Fibroblast of mammary gland (primary cell): ENCODE measurements around the gene TIMP2.
"Not testable (repeated sequence)": the region's sequence is repeated elsewhere in the genome, so short reads cannot be mapped to it uniquely, and the experiment has no call there.

Experiments
- DNase-seq: peaks from one replicate; pipeline ENCODE4 v3.0.0-alpha.2; 2010; ENCODE audit warnings: low read depth
- H3K4me3 ChIP-seq: 2 replicates; pipeline ENCODE4 v1.5.1; 2011; ENCODE audit warnings: low read depth, mild to moderate bottlenecking, low read length, moderate library complexity; ENCODE audit not compliant: control insufficient read depth
- TF ChIP-seq, protein P1 (sequence below): conservative IDR thresholded peaks from 2 replicates; pipeline ENCODE4 v1.5.1; 2011; ENCODE audit warnings: low read depth, low read length, inconsistent platforms; ENCODE audit not compliant: control insufficient read depth, insufficient read depth

The TIMP2 gene

GRCh38 chr17:78950870-78951269 lies 25.7 kb upstream of the TIMP2 start:
- DNase-seq, result no peak
- no peak overlapping the region for H3K4me3 ChIP-seq
- TF ChIP-seq, protein P1, sequence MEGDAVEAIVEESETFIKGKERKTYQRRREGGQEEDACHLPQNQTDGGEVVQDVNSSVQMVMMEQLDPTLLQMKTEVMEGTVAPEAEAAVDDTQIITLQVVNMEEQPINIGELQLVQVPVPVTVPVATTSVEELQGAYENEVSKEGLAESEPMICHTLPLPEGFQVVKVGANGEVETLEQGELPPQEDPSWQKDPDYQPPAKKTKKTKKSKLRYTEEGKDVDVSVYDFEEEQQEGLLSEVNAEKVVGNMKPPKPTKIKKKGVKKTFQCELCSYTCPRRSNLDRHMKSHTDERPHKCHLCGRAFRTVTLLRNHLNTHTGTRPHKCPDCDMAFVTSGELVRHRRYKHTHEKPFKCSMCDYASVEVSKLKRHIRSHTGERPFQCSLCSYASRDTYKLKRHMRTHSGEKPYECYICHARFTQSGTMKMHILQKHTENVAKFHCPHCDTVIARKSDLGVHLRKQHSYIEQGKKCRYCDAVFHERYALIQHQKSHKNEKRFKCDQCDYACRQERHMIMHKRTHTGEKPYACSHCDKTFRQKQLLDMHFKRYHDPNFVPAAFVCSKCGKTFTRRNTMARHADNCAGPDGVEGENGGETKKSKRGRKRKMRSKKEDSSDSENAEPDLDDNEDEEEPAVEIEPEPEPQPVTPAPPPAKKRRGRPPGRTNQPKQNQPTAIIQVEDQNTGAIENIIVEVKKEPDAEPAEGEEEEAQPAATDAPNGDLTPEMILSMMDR, result no peak

- no peak overlapping the region for H3K4me3 ChIP-seq
- DNase-seq, result no peak
- TF ChIP-seq, protein P1, result no peak
These were observed 22.3 kb upstream of the TIMP2 start for GRCh38 chr17:78947235-78948149.

DNA sequence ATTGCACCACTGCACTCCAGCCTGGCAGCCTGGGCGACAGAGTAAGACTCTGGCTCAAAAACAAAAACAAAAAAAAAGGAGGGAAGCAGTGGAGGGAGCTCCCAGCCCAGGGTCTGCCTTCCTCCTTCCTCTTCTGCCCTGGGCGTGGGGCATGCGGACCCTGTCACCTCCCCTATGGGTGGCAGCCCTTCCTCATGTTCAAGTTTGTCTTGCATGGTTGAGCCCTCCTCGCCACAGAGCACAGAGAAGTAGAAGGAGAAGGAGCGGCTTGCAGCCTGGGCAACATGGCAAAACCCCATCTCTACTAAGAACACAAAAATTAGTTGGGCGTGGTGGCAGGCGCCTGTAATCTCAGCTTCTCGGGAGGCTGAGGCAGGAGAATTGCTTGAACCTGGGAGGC lies 21.4 kb upstream of the TIMP2 start:
- no peak for DNase-seq

DNA sequence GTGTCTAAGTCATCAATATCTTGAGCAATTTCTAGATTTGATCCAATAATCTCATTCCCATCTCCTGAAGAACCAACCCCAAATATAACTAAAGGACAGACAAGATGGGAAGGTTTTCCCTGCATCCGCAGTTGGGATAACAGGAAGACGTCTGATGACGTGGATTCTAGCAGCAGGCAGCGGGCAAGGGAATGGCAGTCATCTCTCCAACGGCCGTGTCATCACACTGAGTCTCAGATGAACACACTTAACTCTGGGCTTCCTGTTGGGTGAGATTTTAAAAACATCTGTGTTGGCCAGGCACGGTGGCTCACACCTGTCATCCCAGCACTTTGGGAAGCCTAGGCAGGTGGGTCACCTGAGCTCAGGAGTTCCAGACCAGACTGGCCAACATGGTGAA lies 20.9 kb upstream of the TIMP2 start:
- DNase-seq, result no peak
- H3K4me3 ChIP-seq, result no peak overlapping the region
- TF ChIP-seq, protein P1, result no peak

More for the DNA sequence above, 21.4 kb upstream of the TIMP2 start:
- H3K4me3 ChIP-seq, result no peak overlapping the region
- TF ChIP-seq, protein P1, result no peak

DNA sequence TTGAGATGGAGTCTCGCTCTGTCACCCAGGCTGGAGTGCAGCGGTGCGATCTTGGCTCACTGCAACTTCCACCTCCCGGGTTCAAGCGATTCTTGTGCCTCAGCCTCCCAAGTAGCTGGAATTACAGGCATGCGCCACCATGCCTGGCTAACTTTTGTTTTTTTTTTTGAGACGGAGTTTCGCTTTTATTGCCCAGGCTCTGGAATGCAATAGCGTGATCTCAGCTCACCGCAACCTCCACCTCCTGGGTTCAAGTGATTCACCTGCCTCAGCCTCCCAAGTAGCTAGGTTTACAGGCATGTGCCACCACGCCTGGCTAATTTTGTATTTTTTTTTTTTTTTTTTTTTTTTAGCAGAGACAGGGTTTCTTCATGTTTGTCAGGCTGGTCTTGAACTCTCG lies 20.3 kb upstream of the TIMP2 start:
- not testable (repeated sequence) for H3K4me3 ChIP-seq, DNase-seq

DNA sequence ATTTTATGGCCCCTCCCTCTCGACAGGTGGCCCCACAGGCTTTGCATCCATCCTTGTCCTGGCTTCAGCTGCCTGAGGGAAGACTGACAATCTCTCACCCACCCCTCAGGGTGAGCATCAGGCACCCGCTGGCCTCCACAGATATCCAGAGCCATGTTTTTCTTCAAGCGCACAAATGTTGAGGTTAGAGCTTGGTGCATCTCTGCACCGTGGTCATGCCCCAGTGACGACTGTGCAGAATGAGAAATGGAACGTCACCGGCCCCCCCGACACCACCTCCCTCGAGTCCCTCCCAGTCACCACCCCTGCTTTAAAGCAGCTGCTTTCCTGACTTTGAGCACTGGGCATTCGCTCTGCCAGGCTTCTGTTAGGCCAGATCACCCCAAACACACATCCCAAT lies 19.8 kb upstream of the TIMP2 start:
- no peak for DNase-seq
- H3K4me3 ChIP-seq, result no peak overlapping the region
- TF ChIP-seq, protein P1, result no peak

- H3K4me3 ChIP-seq, result no peak overlapping the region
- DNase-seq, result no peak
- TF ChIP-seq, protein P1, result no peak
These were observed 18.8 kb upstream of the TIMP2 start for GRCh38 chr17:78944026-78944425.
